Activated naive CD8-positive, alpha-beta T cell treated with anti-CD3 and anti-CD28 coated beads, Interleukin-2, amount 50 U/mL, for 24 hours (primary cell): ENCODE results near the gene SORCS1.

Source experiments
- ATAC-seq: fragments of 150-1000 bp; cut with Tn5 transposase; one replicate; pipeline ENCODE4 v1.10.0; 2021
- DNase-seq: peaks from one replicate; pipeline ENCODE4 v3.0.0; 2021
- H3K27ac Mint-ChIP-seq: one replicate; pipeline ENCODE4 v1.8.0; 2021; ENCODE audit warnings: mild to moderate bottlenecking, mixed read lengths
- H3K27me3 Mint-ChIP-seq: one replicate; pipeline ENCODE4 v1.8.0; 2021; ENCODE audit warnings: mixed read lengths
- H3K36me3 Mint-ChIP-seq: one replicate; pipeline ENCODE4 v1.8.0; 2021; ENCODE audit warnings: low read depth, mixed read lengths
- H3K4me1 Mint-ChIP-seq: one replicate; pipeline ENCODE4 v1.8.0; 2021; ENCODE audit warnings: mixed read lengths
- H3K4me3 Mint-ChIP-seq: one replicate; pipeline ENCODE4 v1.8.0; 2021; ENCODE audit warnings: mild to moderate bottlenecking, moderate library complexity, mixed read lengths
- H3K9me3 Mint-ChIP-seq: one replicate; pipeline ENCODE4 v1.8.0; 2021; ENCODE audit warnings: mixed read lengths

The SORCS1 gene

DNA sequence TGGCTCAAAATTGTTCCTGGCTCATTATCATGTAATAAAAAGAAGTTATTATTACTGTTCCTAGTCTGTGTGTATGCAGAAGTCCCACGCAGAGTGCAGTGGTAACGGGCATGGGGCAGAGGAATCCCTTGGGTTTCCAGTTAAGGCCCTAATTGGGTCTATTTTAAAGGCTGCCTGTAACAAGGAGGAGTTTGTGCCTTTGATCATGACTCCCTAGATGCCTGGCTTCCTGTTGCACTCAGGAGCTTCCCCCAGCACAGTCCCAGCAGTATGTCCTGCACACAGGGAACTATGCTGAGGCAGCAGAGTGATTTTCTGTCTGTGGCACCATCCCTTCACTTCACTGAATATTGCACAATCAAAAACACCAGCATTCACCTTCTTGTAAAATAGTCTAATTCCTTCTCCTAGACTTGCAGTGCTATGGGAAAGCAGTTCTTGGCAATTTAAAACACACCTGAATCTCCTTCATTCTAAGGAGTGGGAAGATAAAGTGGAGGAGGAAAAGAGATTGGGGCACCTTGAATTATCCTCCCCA, 22.9 kb downstream of the SORCS1 start:
- H3K9me3 Mint-ChIP-seq = peaks cover 4% of the 10 kb centered on the region

DNA sequence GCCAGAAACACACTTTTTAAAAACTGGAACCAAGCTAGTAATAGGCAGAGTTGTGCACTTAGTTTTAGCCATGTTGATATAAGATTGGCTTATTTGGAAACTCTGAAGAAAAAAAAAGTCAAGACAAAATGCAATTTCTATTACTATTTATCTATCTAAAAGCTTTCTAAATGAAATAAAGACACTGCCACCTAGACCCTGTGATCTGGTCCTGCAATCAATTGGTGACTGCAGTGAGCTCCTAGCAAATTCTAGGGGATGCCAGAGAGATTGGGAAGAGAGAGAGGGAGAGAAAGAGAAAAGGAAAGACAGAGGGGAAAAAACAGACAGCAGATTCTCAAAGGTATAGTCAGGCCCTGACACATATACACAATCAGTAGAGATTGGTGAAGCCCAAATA, 25.3 kb downstream of the SORCS1 start:
- peaks cover 2% of the 10 kb centered on the region for H3K27me3 Mint-ChIP-seq

More for the DNA sequence above, 22.9 kb downstream of the SORCS1 start:
- no peak overlapping the region for H3K27ac Mint-ChIP-seq
- no peak for ATAC-seq
- H3K4me3 Mint-ChIP-seq = no peak overlapping the region
- DNase-seq = no peak
- no peaks in the 10 kb centered on the region for H3K4me1 Mint-ChIP-seq
- H3K36me3 Mint-ChIP-seq = no peaks in the 10 kb centered on the region
- peaks cover 2% of the 10 kb centered on the region for H3K27me3 Mint-ChIP-seq

DNA sequence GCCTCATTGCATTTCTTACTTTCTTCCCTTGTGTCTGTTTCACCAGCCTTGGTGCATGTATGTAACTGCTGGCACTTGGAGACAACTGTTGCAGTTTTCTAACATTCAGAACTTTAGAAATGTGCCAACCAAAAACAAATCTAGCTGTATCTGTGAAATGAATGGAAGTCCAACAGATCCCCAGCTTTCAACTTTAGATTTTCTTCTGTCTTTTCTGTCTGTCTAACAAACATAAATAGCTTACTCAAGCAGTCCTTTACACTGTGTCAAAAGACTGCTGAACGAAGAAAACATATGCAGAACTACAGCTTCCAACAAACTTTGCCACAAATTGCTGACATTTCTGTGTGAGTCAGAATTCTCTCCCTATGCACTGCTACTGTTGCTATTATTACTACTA, 30.9 kb downstream of the SORCS1 start:
- Mint-ChIP-seq H3K4me1 (no peaks in the 10 kb centered on the region), H3K27me3 (peaks cover 2% of the 10 kb centered on the region), H3K4me3 (no peak overlapping the region), H3K9me3 (peaks cover 11% of the 10 kb centered on the region), H3K36me3 (no peaks in the 10 kb centered on the region), H3K27ac (no peak overlapping the region)
- ATAC-seq = no peak
- DNase-seq = no peak

More for the DNA sequence above, 25.3 kb downstream of the SORCS1 start:
- Mint-ChIP-seq H3K4me3 (no peak overlapping the region), H3K4me1 (no peaks in the 10 kb centered on the region), H3K36me3 (no peaks in the 10 kb centered on the region), H3K9me3 (peaks cover 8% of the 10 kb centered on the region), H3K27ac (no peak overlapping the region)
- no peak for DNase-seq
- ATAC-seq = no peak

DNA sequence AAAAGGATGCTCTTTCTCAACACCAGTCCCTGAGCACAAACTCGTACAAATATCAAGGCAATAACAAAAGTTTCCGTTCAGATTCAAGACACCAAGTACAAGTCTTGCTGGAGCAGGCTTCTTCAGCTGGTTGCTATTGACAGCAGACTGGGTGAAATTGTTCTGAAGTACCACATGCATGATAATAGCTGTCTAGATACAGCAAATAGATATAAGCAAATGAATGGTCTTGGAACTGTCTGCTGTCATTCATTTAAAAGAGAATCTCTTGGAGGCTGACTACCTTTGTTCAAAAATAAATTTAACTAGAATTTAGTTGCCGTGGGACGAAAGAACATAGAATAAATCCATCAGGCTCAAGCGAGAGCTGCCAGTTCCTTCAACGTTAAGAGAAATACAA, 35.5 kb downstream of the SORCS1 start:
- ATAC-seq = no peak

DNA sequence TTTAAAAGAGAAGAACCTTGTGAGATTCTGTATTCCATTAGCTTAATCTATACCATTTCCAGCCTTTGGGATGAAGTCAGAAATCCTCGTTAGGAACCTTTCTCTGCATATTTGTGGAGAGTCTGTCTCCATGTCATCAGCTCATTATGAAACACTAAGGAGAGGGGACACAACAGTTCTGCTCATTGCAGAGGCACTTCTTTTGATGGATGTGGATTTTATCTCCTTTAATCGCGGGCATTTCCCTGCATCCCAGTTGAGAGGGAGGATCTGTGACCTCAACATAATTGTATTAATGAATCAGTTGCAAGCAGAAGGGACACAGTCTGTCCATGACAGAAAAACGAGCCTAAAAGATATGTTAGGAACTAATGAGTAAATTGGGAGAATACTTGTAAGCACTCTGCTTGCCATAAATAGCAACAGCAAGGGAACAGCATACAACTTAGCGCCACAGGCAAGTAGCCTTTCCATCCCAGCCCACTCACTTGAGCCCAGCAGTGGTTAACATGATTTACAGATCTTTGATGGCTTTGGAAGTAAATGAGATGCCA, 37.9 kb downstream of the SORCS1 start:
- no peaks in the 10 kb centered on the region for H3K9me3 Mint-ChIP-seq
- H3K36me3 Mint-ChIP-seq = no peaks in the 10 kb centered on the region
- no peak overlapping the region for H3K27ac Mint-ChIP-seq
- no peak overlapping the region for H3K4me3 Mint-ChIP-seq
- no peaks in the 10 kb centered on the region for H3K27me3 Mint-ChIP-seq
- no peak for DNase-seq
- no peak for ATAC-seq
- no peaks in the 10 kb centered on the region for H3K4me1 Mint-ChIP-seq

More for the DNA sequence above, 35.5 kb downstream of the SORCS1 start:
- H3K27ac Mint-ChIP-seq = no peak overlapping the region
- no peak for DNase-seq
- H3K4me1 Mint-ChIP-seq = no peaks in the 10 kb centered on the region
- no peaks in the 10 kb centered on the region for H3K36me3 Mint-ChIP-seq
- no peak overlapping the region for H3K4me3 Mint-ChIP-seq
- peaks cover 3% of the 10 kb centered on the region for H3K9me3 Mint-ChIP-seq
- no peaks in the 10 kb centered on the region for H3K27me3 Mint-ChIP-seq

DNA sequence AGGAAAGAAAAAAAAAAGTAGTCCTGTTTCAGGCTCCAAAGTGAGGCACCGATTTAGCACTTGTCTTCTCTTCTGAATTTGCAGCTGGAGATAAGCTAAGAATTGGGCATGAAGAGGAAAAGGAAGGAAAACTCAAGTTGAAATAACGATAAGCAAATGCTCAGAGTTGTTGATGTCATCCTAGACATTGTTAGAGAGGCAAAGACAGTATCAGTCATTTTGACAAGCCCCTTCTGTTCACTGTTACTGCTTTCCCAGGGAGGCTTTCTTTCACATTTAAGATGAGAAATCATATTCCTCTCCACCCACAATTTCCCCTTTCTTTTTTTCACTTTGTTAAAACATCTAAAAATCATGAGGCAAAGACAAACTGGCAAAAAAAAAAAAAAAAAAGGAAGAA, 41.8 kb downstream of the SORCS1 start:
- Mint-ChIP-seq H3K27ac (no peak overlapping the region), H3K4me1 (no peaks in the 10 kb centered on the region), H3K4me3 (no peak overlapping the region), H3K36me3 (no peaks in the 10 kb centered on the region), H3K27me3 (no peaks in the 10 kb centered on the region), H3K9me3 (peaks cover 4% of the 10 kb centered on the region)
- ATAC-seq (no peak), DNase-seq (no peak)

DNA sequence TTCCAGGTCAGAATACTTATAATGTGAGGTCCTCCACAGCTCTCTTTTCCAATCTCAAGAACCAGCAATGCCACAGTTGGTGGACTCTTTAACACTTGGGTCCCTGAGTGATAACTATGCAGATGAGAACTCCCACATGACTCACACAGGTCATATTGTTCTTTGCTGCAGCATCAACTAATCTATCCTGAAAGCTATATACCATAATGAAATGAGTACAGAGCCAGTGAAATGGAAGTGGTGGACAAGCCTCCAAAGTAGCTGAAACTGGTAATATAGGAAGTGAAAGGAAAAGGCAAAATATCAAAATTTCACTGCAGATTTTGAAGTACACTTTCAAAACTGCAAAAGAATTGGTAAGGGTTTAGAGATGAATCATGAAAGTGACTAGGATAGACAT, 45.6 kb downstream of the SORCS1 start:
- ATAC-seq (no peak), DNase-seq (no peak)
- Mint-ChIP-seq H3K4me3 (no peak overlapping the region), H3K27me3 (no peaks in the 10 kb centered on the region), H3K4me1 (no peaks in the 10 kb centered on the region), H3K36me3 (no peaks in the 10 kb centered on the region), H3K9me3 (peaks cover 4% of the 10 kb centered on the region), H3K27ac (no peak overlapping the region)

DNA sequence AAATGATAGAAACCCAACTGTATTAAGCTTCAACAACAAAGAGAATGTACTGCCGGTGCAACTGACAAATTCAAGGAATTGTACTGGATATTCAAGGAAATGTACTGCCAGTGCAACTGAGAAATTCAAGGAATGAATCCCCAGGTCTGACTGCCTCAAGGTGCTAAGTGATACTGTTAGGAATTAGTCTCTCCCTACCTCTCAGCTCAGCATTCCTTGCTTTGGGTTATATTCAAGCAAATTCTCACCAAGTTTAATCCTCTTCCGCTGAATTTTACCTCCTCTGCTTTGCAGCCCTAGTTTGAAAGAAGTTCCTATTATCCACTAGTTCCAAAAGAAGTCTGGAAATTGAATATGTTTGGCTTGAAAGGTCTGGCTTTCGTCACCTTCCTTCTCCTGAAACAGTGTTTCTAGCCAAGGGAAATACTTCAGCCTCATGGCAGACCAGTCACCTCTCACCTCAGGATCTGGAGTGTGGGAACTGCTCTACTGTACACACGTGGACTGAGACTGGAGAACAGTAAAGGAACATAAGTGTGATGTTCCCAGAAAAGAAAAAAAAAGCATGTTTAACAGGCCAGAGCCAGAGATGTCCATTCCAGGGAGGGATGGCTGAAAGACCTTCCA, 60.4 kb downstream of the SORCS1 start:
- ATAC-seq (no peak), DNase-seq (no peak)
- H3K27me3 Mint-ChIP-seq = no peaks in the 10 kb centered on the region
- H3K4me3 Mint-ChIP-seq = no peak overlapping the region
- no peak overlapping the region for H3K27ac Mint-ChIP-seq
- H3K36me3 Mint-ChIP-seq = no peaks in the 10 kb centered on the region
- peaks cover 11% of the 10 kb centered on the region for H3K9me3 Mint-ChIP-seq
- no peaks in the 10 kb centered on the region for H3K4me1 Mint-ChIP-seq

DNA sequence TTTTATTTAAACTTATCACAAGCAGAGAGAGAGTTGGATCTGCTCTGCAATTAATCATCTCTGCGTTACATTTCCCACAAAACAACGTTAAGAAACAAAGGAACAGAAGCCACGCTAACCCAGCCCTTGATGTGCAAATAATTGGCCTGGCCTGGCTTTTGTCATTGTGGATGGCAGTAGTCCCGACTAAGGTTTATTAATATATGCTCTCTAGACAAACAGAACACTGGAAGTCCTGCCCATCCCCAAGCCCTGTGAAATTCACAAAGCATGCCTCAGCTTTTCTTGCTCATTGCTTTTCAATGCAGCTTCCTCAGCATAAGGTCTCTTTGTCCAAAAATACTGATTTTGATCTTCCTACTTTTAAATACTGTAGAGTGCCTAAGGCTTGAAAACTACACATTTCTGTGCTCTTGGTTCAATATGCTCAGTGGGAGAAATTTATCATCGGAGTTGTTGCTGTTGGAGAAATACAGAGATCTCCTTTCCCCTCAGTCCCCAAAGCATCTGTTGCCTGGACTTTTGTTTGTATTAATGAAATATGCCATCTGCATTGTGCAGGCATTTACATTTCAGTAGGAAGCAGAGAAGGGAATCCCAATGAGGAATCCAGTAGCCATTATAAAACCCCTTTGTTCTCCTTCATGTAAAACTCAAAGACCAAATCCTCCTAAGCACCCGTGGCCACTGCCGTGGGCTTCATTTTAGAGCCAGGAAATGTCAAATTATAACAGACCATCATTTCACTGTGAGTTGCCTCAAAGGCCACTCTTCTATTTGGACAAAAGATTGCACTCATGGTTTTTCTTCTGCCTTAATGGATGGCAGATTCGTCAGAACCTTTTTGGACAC, 61.1 kb downstream of the SORCS1 start:
- no peaks in the 10 kb centered on the region for H3K36me3 Mint-ChIP-seq
- no peak for ATAC-seq

DNA sequence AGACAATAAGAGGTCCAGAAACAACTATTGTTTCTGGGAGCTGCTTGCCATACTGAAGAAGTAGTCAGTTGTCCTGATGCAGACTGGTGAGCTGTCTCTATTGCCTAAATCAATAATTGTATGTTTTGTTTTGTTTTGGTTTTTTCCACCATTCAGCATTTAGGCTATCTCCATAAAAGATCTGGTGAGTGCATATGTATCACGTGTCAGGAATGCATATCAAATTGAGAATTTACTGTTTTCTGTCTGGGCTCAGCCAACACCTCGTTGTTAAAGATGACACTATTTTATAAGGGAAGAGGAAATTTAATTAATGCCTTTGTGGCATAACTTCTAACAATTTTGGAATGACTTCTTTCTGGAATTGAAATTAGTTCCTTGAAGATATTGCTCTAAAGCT, 66.2 kb downstream of the SORCS1 start:
- no peaks in the 10 kb centered on the region for H3K36me3 Mint-ChIP-seq

More for the DNA sequence above, 61.1 kb downstream of the SORCS1 start:
- Mint-ChIP-seq H3K27ac (no peak overlapping the region), H3K27me3 (no peaks in the 10 kb centered on the region), H3K4me1 (no peaks in the 10 kb centered on the region), H3K9me3 (peaks cover 6% of the 10 kb centered on the region), H3K4me3 (no peak overlapping the region)
- no peak for DNase-seq

DNA sequence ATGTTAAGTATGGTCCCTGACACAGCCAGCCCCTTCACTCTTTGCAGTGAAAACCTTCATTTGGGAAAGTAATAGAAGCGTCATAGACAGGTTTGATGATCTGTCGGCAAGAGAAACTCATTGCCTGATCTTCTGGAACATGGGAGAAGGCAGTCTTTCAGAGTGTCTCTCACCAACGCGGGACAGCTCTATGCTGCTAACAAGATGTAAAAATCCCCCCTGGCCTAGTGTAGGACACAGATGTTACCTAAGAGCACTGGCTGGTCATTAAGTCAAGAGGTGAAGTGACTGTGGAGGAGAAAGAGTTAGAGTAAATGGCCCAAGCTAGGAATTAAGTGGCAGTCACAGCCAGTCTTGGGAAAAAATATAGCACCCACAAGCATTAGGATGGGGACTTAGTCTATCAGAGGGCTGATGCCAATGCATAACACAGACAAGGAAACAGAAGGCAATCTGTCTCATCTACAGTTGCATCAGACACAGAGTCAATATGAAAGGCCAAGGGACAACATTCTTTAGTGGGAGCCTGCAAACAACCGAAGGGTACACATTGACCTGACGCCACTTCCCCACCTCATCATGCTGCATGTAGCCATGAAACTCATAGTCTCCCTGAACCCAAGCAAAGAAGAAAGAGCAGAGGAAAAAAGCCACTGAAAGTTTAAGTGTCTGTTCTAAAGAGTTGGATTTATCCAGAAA, 69.5 kb downstream of the SORCS1 start:
- Mint-ChIP-seq H3K27me3 (no peaks in the 10 kb centered on the region), H3K27ac (no peak overlapping the region), H3K4me3 (no peak overlapping the region), H3K36me3 (no peaks in the 10 kb centered on the region), H3K9me3 (no peaks in the 10 kb centered on the region), H3K4me1 (no peaks in the 10 kb centered on the region)
- DNase-seq (no peak), ATAC-seq (no peak)

More for the DNA sequence above, 66.2 kb downstream of the SORCS1 start:
- no peak for ATAC-seq
- Mint-ChIP-seq H3K27ac (no peak overlapping the region), H3K4me1 (no peaks in the 10 kb centered on the region), H3K9me3 (no peaks in the 10 kb centered on the region), H3K27me3 (no peaks in the 10 kb centered on the region), H3K4me3 (no peak overlapping the region)
- DNase-seq = no peak

DNA sequence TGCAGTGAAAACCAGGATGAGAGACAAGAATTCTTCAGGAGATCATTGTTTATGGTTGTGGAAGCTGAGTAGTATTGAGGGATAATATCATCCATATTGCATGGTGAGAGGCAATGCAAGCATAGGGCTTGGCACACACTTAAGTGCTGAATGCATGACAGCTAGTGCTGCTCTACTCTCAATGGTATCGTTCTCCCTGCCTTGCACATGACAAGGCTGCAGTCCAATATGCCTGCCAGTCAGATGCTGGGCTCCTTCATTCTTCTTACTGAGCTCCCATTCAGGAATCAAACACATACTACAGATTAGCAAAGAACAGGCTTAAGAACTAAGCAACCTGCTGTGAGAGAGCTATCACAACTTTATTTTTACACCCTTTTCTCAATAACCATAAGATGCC, 72.2 kb downstream of the SORCS1 start:
- Mint-ChIP-seq H3K4me1 (no peaks in the 10 kb centered on the region), H3K4me3 (no peak overlapping the region), H3K27me3 (no peaks in the 10 kb centered on the region), H3K9me3 (peaks cover 3% of the 10 kb centered on the region), H3K27ac (no peak overlapping the region), H3K36me3 (no peaks in the 10 kb centered on the region)
- ATAC-seq (no peak), DNase-seq (no peak)

DNA sequence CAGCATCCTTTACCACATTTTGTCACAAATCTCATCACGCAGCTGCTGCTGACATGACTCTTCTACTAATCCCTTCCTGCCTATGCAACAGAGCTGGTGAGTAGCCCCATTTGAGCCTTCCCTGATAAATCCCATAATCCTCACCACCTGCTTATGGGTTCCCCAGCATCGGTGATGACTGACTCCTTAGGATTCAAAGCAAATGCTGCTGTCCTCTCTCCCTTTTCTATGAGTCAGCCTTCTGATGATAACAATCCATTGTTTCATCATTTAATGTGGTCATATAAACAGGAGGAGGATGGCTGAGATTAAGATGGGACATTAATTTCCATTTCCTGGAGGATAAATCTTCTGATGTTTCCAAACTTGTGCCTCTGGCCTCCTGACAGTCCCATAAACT, 73.4 kb downstream of the SORCS1 start:
- H3K27me3 Mint-ChIP-seq = no peaks in the 10 kb centered on the region
- H3K4me1 Mint-ChIP-seq = no peaks in the 10 kb centered on the region
- H3K27ac Mint-ChIP-seq = no peak overlapping the region
- ATAC-seq (no peak), DNase-seq (no peak)
- H3K9me3 Mint-ChIP-seq = peaks cover 6% of the 10 kb centered on the region
- no peaks in the 10 kb centered on the region for H3K36me3 Mint-ChIP-seq
- no peak overlapping the region for H3K4me3 Mint-ChIP-seq

DNA sequence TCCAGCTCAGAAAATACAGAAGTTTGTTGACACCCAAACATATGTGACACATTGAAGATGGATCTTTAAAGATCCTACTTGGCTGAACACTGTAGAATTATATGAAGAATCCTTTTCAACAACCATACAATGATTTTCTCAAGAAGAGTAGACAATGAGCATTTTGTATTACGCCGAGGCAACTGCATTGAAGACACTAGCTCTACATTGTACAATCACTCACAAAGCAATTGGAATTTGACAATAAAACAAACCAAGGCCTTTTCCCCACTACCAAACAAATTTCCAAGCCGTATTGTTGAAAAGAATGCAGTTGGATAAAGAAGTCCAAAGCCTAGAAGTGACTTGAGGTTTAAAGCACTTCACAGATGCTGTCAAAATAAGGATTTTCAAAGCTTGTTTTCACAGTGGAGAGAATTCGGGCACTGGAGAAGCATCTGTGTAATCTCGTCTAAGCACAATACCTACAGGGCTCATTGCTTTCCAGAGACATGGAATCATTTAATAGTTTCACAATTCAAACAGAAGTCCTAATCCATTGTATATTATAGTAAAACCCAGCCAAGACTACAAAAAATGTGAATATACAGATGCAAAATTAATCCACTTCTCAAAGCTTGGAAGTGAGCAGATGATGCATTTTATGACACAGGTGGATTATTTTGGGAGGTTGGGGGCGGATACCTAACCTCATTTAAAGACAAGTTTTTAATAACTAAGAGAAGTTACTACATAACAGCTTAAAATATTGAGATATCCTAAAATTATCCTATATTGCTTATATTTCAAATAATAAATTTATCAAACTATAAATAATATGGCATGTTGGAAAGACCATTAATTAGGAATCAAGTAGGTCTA, 78.6 kb downstream of the SORCS1 start:
- no peak for ATAC-seq
- Mint-ChIP-seq H3K4me3 (no peak overlapping the region), H3K9me3 (peaks cover 14% of the 10 kb centered on the region), H3K27ac (no peak overlapping the region), H3K4me1 (no peaks in the 10 kb centered on the region), H3K27me3 (no peaks in the 10 kb centered on the region), H3K36me3 (no peaks in the 10 kb centered on the region)
- DNase-seq = no peak
